ENCODE data around the gene LRRC25.
A peak's percentile ranks its signal among the peaks of the same experiment; 100 is the strongest.

GRCh38 chr19:18388100-18388959, 9.1 kb downstream of the LRRC25 start:
- TF ChIP-seq CTCF (IDR thresholded peaks at IDR 0.05) (peak; percentile 81 to 100 (median 100)), POLR2A (IDR thresholded peaks at IDR 0.05) (peak in 1 of 2 donors; percentile 57)
